NCI-H82 treated with DMSO at 0.1 percent for 48 hours (cell line): Measurements from ENCODE around the gene DENND4A.

Experiments used
- DNase-seq: peaks from one replicate; lab custom pipeline; 2025; ENCODE audit not compliant: unreplicated experiment; lab: John Stamatoyannopoulos, UW

DENND4A gene

DNA sequence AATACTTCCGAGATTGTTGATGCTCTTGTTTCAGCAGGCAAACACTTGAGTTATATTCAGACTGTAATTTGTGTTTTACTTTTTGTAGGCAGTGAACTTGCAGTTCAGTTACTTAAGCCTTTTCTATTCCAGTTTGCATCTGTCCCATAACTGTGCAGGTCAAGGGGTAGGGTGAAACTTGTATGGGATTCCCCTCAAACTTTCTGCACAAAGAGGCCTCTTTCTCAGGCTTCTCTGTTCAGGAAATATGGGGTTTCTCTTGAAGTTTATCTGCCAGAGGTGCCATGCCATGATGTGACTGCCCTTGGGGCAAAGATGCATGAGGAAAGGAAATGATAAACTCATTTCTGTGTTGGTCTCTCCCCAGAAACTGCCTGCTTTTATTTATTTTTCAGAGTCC, 103.6 kb downstream of the DENND4A start:
- no peak for DNase-seq

DNA sequence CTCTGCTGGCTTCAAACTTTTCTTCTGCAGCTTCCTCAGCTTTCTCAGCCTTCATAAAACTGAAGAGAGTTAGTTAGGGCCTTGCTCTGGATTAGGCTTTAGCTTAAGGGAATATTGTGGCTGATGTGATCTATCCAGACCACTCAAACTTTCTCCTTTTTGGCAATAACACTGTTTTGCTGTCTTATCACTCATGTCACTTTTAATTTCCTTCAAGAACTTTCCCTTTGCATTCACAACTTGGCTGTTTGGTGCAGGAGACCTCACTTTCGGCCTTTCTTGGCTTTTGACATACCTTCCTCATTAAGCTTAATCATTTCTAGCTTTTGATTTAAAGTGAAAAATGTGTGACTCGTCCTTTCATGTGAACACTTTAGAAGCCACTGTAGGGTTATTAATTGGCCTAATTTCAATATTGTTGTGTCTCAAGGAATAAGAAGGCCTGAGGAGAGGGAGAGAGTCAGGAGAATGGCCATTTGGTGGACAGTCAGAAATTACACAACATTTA, 109.6 kb downstream of the DENND4A start:
- DNase-seq: no peak

DNA sequence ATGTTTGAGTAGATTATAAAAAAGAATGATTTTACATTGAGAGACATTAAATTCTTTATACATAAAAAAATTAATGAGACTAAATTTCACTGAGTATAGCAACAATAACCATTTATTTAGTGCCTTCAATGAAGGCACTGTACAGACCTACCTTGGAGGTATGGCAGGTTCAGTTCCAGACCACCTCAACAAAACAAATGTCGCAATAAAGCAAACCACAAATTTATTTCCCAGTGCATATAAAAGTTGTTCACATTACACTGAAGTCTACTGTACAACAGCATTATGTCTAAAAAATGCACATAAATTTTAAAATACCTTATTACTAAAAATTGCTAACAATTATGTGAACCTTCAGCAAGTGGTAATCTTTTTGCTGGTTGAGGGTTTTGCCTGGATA, 111.5 kb downstream of the DENND4A start:
- no peak for DNase-seq

DNA sequence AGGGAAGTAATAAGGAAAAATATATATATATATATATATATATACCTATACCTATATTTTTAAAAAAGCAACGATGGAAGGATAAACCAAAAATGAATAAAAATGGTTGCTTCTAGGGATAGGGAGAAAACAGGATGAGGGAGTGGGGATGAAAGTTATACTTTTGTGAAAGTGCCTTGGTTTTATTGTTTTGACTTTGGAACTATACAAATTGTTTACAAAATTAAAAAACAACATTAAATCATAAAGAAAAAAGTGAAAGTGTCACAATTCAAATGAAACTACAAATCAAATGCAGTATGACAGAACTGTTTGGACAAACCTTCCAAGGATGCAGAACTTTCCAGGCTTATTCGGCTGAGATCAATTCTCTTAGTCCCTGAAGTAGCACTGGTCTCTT, 116.0 kb downstream of the DENND4A start:
- no peak for DNase-seq

DNA sequence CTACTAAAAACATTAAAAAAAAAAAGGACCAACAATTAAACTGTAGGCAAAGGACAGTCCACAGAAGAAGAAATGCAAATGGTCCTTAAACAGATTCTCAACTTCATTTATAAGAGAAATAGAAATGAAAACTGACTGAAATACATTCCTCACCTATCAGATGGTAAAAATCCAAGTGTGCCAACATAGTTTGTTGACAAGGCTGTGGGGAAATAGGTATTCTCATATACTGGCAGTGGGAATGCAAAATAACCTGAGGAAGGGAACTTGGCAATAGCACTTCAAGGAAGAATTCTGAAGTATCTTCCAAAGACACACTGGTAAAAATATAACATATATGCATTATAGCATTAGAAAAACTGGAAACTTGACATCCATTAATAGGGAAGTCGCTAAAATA, 116.5 kb downstream of the DENND4A start:
- DNase-seq: no peak

DNA sequence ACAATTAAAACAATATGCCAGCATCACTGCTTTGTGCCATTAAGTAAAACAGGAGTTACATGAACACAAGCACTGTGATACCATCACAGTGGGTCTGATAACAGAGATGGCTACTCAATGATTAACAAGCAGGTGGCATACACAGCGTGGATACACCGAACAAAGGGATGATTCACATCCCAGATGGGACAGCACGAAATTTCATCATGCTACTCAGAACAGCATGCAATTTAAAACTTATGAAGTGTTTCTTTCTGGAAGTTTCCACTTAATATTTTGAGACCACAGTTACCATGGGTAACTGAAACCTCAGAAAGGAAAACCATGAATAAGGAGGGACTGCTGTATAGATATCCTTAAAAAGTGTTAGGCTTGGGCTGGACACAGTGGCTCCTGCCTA, 125.8 kb downstream of the DENND4A start:
- no peak for DNase-seq

DNA sequence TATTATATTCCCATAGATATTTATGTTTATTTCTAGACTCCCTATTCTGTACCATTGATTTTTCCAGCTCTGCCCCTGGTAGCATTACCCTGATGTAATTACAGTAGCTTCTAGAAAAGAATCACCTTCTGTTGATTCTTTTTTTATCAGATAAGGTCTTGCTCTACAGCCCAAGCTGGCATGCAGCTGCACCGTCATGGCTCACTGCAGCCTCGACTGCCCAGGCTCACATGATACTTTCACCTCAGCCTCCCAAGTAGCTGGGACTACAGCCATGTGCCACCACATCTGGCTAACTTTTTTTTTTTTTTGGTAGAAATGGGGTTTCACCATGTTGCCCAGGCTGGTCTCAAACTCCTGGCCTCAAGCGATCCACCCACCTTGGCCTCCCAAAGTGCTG, 128.6 kb downstream of the DENND4A start:
- DNase-seq: no peak

DNA sequence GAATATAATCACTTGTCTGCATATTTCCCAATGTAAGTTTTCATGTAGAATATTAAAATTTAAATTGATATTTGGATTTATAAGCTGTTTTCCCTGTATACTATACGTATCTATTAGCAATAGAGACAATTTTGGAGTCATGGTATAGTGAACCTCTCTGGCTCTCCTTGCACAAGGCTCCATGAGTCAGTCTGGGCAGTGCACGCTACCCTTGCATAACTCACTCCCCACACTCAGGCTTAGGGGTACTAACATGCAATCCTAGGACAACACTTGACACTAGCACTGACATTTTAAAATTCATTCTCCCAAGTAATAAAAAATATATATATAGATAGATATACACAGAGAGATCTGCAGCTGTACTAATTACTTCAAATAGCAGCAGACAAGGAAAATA, 131.2 kb downstream of the DENND4A start:
- DNase-seq: no peak

DNA sequence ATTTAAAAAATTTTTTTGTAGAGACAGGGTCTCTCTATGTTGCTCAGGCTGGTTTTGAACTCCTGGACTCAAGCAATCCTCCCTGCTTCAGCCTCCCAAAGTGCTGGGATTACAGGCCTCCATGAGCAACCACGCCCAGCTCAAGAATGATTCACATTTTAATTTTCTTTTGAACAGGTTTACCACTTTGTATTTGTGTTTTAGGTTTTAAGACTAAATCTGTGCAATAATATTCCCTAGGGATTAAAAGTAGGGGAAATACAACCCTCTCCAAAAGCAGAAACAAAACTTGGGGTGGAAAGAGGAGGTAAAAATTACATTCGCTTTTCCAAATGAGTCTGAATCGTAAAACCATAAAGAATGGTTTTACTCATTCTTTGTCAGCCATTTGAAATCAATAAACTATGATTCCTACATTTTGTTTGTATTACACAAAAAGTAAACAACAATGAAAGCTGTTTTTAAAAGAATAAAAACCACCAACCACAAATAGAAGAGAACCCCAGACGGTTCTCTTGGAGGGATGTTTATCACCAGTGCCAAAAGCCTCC, 132.5 kb downstream of the DENND4A start:
- no peak for DNase-seq

DNA sequence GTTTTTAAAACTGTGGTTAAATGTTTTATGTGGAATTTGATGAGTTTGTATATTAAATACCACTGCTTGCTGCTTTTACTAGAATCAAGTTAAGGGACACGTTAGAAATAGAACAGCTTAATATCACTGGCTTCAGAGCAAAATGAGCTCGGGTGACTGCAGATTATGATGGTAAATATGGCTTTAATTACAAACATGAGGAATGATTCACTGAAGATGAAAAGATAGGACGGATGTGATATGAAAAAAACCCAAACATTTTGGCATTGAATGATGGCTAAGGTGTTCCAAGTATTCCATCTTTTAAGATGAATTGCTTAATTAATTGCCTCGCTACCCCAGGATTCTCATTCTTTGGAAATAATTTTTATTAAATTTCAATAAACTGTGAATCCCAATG, 136.6 kb downstream of the DENND4A start:
- no peak for DNase-seq

DNA sequence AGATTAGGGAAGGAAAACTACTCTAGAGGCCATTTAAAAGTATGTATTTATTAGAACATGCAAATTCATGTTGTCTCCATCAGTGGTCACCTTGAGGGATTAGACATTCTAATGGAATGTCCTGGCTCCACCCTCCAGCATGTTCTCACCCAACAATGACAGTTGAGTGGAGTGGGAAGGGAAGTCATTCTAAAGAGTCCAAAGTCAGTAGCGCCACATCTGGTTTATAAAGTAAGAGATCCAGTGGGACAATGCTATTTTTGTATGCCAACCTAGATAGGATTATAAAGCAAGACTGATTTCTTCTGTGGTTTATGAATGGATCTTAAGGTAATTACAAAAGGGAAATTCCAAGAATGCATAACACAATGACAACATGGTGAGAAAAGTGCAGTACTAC, 137.1 kb downstream of the DENND4A start:
- DNase-seq: no peak

DNA sequence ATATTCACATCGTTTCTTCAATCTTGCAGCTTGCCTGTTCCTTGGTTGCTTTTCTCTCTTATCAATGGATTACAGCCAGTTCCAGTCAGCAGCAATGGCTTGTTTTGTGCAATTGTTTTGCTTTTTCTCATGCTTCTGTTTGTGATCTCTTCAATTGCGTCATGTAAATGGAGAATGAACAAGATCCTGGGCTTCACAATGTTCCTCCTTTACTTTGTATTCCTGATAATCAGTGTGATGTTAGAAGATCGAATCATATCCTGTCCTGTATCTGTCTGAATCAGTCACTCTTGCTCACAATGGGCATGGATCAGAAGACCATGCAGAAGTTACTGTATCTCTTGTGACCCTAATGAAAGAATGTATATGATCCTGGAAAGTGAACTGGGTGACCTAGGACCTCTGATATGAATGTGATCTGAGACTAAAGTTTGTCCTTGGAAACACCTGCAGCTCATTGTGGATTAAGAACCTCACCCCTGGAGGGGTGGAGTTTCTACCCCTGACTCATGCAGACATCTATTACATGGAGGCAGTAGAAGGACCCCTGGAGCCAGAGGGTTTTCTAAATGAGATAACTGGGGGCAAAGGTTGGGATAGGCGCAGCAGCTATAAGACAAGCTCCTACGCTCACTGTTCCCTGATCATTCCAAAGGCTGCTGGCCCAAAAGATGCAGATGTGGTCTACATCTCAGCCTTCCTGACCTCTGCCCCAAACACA, 138.1 kb downstream of the DENND4A start:
- DNase-seq: no peak

DNA sequence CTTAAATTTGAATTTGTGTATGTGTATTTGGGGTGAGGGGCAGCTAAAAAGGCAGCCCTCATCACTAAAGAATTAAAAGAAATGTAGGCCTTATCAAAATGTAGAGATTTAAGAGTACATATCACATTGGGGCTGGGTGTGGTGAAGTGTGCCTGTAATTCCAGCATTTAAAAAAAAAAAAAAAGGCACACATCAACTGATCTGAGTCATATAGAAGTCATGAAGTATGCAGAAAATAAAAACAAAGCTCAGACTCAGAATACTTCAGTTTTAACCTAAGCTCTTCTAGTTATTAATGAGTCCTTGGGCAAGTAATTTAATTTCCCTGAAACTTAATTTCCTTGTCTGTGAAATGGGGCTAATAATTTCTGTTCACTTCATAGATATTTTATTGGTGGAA, 138.8 kb downstream of the DENND4A start:
- no peak for DNase-seq

DNA sequence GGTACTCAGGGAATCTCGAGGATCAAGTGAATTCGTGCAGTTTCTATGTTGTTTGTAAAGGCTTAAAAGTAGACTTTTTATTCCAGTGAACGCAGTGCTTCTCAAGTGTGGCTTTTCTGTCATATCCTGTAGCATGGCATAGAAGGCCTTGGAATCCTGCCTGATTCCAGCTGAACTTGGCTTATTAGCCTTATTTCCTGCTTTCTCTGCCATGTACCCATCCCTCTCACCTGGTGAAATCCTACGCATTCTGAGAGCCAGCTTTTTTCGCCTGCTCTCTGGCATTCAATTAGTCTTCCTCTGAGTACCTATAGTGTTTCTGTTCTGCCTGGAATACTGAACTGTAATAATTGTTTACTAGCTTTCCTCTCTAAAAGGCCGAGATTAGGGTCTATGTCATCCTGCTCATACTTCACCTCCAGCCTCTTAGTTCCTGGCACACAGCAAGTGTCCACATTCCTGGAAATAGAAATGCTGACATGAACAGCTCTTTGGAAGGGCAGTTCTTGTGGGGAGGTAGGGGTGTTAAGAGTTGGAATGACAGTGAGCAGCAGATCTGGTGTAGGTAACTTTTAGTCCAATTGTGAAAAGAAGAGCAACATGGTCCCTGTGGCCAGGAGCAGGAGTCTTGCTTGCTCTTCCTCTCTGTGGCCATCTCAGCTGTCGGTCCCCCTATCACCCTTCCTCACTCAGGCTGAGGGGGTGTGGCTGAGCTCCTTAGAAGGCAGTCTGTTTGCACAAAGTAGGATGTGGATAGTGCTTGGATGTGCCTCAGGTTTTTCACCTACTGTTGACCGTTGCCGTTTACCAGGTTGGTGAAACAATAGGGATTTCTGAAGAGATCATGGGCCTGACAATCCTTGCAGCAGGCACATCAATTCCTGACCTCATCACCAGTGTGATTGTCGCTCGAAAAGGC, 140.0 kb downstream of the DENND4A start:
- DNase-seq: no peak

DNA sequence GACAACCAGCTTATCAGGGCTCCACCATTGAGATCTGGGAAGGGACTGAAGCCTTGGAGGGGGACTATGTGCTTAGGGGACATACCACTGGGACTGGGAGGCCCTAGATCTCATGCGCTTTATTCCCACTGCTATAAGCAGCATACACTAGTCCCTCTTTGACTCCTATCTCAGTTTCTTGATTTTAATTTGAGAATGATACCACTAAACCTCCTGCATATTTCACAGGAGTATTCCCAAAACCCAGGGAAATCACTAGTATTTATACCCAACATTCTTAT, 141.1 kb downstream of the DENND4A start:
- no peak for DNase-seq

DNA sequence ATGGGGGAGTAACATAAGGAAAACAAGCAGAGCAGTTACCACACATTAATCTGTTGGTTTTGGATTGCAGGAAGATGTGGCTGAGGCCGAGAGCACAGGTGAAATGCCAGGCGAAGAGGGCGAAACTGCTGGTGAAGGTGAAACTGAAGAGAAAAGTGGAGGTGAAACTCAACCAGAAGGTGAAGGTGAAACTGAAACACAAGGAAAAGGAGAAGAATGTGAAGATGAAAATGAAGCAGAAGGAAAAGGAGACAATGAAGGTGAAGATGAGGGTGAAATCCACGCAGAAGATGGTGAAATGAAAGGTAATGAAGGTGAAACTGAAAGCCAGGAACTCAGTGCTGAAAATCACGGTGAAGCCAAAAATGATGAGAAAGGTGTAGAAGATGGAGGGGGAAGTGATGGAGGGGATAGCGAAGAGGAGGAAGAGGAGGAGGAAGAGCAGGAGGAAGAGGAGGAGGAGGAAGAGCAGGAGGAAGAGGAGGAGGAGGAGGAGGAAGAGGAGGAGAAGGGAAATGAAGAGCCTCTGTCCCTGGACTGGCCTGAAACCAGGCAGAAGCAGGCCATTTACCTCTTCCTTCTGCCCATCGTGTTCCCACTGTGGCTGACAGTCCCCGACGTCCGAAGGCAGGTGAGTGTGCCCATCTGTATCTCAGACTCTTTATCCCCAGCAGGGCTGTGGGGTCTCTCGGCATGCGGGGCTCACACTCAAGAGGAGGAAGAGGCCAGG, 141.6 kb downstream of the DENND4A start:
- no peak for DNase-seq

DNA sequence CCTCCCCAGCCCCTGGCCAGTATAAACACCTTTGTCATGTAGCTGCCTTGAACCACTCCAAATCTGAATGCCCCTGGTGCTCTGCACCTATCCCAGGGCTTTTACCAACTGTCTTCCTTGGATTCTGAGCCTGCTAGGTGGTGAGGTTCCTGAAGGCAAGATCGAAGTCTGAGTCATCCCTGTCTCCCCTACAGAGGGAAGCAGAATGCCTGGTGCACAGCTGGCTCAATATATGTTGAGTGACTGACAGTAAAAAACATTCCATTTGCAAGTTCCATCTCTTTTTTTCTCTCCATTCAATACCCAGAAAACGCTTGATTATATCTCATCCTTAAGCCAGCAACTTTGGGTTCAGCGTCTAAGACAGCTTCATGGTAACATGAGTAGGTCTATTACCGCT, 145.6 kb downstream of the DENND4A start:
- no peak for DNase-seq

DNA sequence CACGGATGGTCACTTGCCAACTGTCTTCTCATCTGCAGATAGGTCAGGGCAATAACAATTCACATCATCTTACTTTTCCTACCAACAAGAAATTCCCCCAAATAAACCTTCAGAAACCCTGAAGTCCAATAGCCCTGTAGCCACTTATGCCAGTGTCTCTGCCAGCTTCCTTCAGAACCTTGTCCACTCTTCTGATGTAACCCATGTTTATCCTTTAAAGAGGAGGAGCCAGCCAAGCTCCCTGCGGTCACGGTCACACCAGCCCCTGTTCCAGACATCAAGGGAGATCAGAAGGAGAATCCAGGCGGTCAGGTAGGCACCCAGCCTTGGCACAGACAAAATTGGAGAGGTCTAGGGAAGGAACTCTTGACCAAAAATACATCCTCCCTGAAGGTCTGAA, 146.7 kb downstream of the DENND4A start:
- no peak for DNase-seq

DNA sequence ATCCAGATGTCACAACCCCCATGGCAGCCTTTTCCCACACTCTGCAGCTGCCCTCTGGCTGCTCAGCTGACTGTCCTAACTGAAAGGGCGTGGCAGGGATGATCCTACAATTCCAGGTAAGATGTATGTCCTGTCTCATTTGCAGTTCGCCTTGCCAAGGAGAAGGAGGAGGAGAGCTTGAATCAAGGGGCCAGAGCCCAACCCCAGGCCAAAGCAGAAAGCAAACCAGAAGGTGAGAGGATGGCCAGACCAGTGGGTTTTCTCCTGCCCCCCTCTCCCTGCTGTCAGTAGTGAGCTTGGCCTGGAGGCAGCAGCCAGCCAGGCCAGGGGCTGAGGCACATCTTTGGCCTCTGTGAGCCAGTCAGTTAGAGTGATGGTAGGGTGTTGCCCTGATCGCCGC, 147.8 kb downstream of the DENND4A start:
- no peak for DNase-seq

DNA sequence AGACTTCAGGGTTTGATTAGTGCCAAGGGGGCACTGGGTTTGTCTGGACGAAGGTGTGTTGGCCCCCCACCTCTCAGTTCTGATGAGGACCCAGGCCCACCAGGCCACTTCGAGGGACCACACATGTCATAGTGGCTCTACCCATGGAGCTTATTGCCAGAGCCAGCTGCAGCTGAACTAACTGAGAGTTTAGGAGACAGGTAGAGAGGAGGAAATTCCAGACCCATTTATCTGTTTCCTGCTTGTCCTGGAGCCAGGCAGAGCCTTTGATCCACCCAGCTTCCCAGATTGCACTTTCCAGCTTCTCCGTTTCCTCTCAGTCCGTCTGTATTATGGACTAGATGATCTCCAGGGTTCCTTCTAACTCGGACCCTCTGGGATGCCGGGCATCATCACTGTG, 149.5 kb downstream of the DENND4A start:
- no peak for DNase-seq

DNA sequence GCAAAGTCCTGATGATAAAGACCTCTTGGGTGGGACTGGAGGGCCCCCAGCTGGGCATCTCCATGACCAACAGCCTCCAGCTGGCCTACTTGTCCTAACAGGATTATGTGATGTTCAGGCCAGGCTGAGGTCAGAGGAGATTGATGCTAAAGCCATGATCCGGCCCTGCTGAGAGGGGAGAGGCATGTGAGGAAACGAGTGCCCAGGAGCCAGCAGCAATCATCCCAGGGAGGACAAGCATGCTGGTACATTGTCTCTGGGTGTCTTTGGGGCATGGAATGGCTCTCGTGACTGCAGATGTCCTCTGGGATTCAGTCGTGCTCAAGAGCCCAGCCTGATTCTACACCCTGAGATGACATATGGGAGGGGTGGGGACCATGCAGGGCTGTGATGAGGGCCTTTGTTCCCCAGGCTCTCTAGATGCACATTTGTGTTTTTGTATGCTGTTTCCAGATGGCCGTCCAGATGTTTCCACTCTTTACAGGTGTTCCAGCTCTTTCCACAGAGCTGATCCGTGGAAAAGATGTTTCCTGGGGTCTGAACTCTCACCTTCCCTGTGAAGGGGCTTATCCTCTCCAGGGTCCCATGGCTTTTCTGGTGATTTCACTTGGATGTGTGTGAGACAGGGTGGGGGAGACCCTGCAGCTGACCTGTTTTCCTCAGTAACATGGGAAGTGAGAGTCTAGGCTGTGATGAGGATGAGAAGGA, 150.2 kb downstream of the DENND4A start:
- peak; percentile 82 for DNase-seq
